GM12891 (cell line): Measurements from ENCODE around the gene ETV7.

Experiments used
- POLR2A ChIP-seq: IDR thresholded peaks from 2 replicates; pipeline ENCODE4 v1.6.1; 2011; ENCODE audit warnings: low read depth, low read length, control low read depth
- POLR2AphosphoS5 ChIP-seq: IDR thresholded peaks from 2 replicates; pipeline ENCODE4 v1.6.1; 2011; ENCODE audit warnings: low read depth, low read length, control low read depth

DNA sequence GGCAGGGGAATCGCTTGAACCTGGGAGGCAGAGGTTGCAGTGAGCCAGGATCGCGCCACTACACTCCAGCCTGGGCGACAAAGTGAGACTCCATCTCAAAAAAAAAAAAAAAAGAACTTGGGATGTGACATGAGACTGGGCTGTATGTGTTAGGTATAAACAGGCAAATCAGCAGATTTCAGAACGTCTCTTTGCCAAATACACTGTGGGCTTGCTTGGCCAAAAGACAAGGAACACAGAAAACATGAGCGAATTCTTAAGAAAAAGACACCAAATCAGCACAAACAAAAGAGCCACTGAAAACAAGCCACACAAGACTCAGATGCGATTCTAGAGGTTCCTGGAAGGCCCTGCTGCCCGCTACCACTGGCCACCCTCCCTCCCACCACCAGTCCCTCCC lies 12.5 kb downstream of the ETV7 start:
- no peak for TF ChIP-seq POLR2A
- TF ChIP-seq POLR2AphosphoS5: no peak
